Measurements from ENCODE around the gene SERP2.

The SERP2 gene

DNA sequence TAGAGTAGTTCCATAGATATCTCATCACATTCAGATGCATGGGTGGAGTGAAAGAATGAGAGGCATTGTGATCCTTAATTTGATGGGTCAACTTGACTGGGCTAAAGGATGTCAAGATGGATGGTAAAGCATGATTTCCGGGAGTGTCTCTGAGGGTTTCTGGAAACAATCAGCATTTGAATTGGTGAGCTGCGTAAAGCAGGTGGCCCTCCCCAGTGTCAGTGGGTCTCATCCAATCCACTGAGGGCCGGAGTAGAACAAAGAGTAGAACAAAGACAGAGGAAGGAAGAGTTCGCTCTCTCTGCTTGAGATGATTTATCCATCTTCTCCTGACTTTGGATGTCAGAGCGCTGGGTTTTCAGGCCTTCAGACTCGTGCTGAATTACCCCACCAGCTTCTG lies 43.1 kb downstream of the SERP2 start:
- TF ChIP-seq, protein P1, sequence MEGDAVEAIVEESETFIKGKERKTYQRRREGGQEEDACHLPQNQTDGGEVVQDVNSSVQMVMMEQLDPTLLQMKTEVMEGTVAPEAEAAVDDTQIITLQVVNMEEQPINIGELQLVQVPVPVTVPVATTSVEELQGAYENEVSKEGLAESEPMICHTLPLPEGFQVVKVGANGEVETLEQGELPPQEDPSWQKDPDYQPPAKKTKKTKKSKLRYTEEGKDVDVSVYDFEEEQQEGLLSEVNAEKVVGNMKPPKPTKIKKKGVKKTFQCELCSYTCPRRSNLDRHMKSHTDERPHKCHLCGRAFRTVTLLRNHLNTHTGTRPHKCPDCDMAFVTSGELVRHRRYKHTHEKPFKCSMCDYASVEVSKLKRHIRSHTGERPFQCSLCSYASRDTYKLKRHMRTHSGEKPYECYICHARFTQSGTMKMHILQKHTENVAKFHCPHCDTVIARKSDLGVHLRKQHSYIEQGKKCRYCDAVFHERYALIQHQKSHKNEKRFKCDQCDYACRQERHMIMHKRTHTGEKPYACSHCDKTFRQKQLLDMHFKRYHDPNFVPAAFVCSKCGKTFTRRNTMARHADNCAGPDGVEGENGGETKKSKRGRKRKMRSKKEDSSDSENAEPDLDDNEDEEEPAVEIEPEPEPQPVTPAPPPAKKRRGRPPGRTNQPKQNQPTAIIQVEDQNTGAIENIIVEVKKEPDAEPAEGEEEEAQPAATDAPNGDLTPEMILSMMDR (IDR thresholded peaks at IDR 0.05) = no peak

DNA sequence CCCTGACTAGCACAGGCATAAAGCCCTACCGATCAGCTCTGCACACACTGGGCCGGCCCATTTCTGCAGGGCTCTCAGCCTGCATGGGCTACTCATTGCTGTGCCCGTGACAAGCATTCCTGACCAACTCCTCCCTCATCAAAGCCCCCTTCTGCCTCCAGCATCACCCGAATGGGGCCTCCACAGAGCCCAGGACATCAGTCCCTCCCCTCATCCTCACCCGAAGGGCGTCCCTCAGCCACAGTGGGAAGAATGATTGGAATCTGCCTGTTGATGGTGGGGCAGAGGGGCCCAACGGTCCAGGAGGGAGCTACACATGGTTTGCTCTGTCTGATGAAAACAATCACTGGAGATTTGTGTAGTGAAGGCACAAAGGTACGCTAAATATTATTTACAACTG lies 43.8 kb downstream of the SERP2 start:
- TF ChIP-seq, protein P1 (IDR thresholded peaks at IDR 0.05) = no peak

DNA sequence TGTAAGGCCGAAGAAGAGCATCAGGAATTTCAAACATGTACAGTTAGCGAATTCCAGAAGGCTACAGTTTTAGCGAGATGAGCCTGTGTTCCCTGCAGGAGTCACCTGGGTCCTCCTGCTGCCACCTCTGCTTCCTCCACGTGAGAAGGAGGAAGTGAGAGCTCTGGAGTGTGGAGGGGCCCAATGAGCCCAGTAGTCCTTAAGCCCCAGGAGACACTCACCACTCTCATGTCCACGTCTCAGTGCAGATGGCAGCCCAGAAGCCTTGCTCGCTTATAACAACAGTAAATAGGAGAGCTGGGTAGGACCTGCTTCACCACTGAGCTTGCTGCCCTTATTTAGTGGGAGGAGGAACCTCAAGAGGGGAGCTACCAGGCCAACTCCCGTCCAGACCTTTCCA lies 44.3 kb downstream of the SERP2 start:
- TF ChIP-seq, protein P1 (IDR thresholded peaks at IDR 0.05) = no peak

DNA sequence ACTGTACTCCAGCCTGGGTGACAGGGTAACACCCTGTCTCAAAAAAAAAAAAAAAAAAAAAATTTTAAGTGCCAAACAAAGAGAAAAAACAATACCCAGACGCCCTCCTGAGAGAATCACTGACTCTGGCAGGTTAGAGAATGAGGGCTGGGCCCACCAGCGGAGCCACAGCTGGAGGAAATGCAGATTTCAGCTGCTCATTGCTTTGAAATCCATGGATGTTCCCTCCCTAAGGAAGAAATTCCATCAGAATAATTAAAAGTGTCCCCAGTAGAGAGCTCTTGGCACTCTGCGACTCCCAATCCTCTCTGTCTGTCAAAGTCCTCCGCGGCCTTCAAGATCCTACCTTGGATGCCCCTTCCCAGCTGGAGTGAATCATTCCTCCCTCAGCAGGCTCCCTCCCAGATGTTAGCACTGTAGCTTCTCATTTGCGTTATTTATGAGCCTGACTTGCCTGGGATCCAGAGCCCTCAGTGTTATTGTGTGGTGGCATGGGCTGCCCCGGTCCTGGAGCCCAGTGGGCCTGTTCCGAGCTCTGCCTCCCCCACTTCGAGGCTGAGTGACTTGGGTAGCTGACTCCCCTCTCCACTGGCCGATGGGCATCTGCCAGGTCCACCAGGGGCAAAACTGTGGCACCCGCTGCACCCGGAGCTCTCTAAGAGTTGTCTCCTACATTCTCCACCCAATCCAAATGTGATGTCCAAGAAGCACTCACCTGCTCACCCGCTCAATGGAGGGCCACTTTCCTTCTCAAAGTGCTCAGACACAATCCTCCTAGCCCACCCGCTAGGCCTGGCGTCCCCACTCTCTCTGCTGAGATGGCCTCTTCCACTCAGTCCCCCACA lies 47.0 kb downstream of the SERP2 start:
- TF ChIP-seq, protein P1 (IDR thresholded peaks at IDR 0.05) = no peak

DNA sequence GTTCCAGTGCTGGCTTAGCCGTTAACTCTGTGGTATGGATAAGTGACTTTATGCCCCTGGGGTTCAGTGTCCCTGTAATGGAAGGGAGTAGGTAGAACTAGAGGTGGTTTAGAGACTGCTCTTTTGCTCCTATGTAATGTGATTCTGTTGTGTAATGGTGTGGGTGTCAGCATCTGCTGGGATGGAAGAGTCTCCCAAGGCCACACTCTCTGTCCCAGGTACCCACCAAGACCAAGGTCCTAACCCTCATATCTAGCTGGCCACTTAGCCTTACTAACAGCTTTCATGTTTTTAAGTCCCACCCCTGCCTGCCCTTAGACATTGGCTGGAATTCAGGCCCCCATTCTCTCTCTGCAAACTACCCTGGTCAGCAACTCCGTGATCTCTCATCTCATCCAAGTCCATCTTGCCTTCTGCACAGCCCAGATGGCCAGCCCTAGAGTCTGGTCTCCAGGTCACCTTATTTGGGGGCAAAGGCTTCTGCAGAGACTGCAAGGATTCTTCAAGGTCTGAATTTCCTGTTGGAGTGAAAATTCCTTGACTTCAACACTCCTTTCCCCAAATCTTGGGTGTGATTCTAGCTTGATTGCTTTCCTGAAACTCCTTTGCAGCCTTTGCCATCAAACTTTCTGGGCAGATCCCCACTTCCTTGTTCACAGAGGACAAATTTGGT lies 48.4 kb downstream of the SERP2 start:
- TF ChIP-seq, protein P1 (IDR thresholded peaks at IDR 0.05) = no peak

DNA sequence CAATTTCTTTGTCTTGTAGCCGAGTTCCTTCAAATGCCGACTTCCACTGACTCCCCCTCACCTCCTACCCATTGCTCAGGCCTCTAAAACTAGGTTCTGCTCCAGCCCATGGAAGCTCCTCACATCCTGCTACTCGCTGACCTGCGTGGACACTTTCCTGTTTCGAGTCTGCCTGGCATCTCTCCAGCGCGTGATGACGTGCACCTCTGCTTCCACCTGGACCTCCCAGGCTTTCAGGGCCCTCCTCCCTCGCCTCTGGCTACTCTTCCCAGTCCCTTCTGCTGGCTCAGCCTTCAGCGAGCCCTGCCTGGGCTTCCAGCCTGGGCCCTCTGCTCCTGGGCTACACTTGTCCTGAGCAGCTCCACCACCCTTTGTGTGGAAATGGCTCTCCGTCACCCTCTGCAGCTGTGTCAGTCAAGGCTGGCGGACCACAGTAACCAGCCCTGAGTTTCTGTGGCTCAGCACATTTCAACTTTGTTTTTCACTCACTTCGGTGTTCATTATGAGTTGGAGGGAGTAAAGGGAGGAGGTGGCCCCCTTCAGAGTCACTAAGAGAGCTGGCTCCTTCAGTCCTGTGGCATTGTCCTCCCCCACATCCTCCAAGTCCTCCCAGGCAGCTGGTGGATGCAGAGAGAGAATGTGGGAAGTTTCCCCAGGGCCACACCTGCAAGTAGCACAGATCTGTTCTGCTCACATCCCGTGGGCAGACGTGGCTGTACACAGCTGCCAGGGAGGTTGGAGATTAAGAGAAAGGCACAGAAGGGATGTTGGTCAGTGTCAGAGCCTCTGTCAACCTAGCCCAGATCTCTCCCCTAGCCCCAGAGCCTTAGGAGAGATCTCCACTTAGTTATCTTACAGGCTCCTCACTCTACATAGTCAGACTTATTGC lies 49.4 kb downstream of the SERP2 start:
- TF ChIP-seq, protein P1 (IDR thresholded peaks at IDR 0.05) = no peak

DNA sequence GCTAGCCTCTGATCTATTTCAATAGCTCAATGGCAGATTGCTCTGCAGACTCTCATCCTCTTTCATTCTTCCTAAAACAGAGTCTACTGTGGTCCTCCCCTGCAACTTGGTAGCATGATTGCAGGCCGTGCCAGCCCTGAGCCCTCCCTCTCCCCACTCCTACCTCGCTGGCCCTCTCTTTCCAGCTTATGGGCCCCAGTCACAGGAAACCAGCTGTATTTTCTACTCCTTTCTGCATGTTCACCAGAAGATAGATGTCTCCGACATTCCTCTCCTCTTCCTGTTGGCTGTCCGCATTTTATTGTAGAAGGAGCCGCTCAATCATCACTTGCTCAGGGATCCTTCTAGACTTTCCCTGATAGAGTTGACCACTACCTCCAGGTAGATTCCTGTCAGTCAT lies 50.2 kb downstream of the SERP2 start:
- TF ChIP-seq, protein P1 (IDR thresholded peaks at IDR 0.05) = no peak

Data from LNCAP (cell line).